ENCODE measurements around the gene ARHGAP5.
"Not testable (repeated sequence)": the region's sequence is repeated elsewhere in the genome, so short reads cannot be mapped to it uniquely, and the experiment has no call there.

Gene ARHGAP5

GRCh38 chr14:32109676-32110547 lies 32.8 kb downstream of the ARHGAP5 start:
- peaks cover 0 to 5% (median 2%) of the 10 kb centered on the region in 4 experiments for H3K36me3 ChIP-seq (ENCODE audit: control insufficient read depth in 4 of 4, insufficient read depth in 4 of 4, low read length in 3 of 4)
- H3K4me3 ChIP-seq (ENCODE audit: control insufficient read depth in 1 of 7, extremely low read depth in 1 of 7, insufficient read depth in 4 of 7, low read depth in 2 of 7, low read length in 6 of 7), result no peak overlapping the region
- no peaks in the 10 kb centered on the region for H3K27me3 ChIP-seq (replicated peaks in 2 of 5; ENCODE audit: control insufficient read depth in 4 of 5, insufficient read depth in 5 of 5, low read length in 4 of 5)
- H3K27ac ChIP-seq (ENCODE audit: insufficient read depth in 1 of 2, low read depth in 1 of 2, low read length in 2 of 2, poor library complexity in 1 of 2, severe bottlenecking in 2 of 2), result no peak overlapping the region
- WGBS (ENCODE audit: insufficient coverage), result 96% methylated on average over 3 of the region's 7 CpGs
- peaks cover 2 to 6% (median 4%) of the 10 kb centered on the region in 4 experiments for H3K4me1 ChIP-seq (ENCODE audit: control extremely low read depth in 1 of 4, control insufficient read depth in 4 of 4, insufficient read depth in 4 of 4, low read length in 3 of 4)
- ChIA-PET CTCF (interaction anchor here (0.7 to 1.5 kb wide), 5 partner anchors 11 to 144 kb away, joined by 3 read pairs; no protein-coding TSS in a partner anchor), POLR2A (no interaction called here)
- DNase-seq, result no peak
- no peaks in the 10 kb centered on the region for H3K9me3 ChIP-seq (ENCODE audit: control extremely low read depth in 1 of 5, control insufficient read depth in 4 of 5, insufficient read depth in 2 of 5, low read depth in 1 of 5, low read length in 4 of 5)

- ChIA-PET POLR2A (no interaction called here), CTCF (interaction anchor here (1.0 to 1.5 kb wide), 3 partner anchors 12 to 143 kb away, joined by 3 read pairs; no protein-coding TSS in a partner anchor)
- Histone ChIP-seq H3K27me3 (replicated peaks in 2 of 5; ENCODE audit: control insufficient read depth in 4 of 5, insufficient read depth in 5 of 5, low read length in 4 of 5) (no peaks in the 10 kb centered on the region), H3K9me3 (ENCODE audit: control extremely low read depth in 1 of 5, control insufficient read depth in 4 of 5, insufficient read depth in 2 of 5, low read depth in 1 of 5, low read length in 4 of 5) (no peaks in the 10 kb centered on the region), H3K27ac (ENCODE audit: insufficient read depth in 1 of 2, low read depth in 1 of 2, low read length in 2 of 2, poor library complexity in 1 of 2, severe bottlenecking in 2 of 2) (no peak overlapping the region), H3K36me3 (ENCODE audit: control insufficient read depth in 4 of 4, insufficient read depth in 4 of 4, low read length in 3 of 4) (peaks cover 0 to 4% (median 2%) of the 10 kb centered on the region in 4 experiments), H3K4me1 (ENCODE audit: control extremely low read depth in 1 of 4, control insufficient read depth in 4 of 4, insufficient read depth in 4 of 4, low read length in 3 of 4) (peaks cover 0 to 5% (median 2%) of the 10 kb centered on the region in 4 experiments), H3K4me3 (ENCODE audit: control insufficient read depth in 1 of 7, extremely low read depth in 1 of 7, insufficient read depth in 4 of 7, low read depth in 2 of 7, low read length in 6 of 7) (no peak overlapping the region)
- 100% methylated on average over 2 of the region's 2 CpGs for WGBS (ENCODE audit: insufficient coverage)
- DNase-seq, result no peak
These were observed 33.4 kb downstream of the ARHGAP5 start for GRCh38 chr14:32110548-32110896.

DNA sequence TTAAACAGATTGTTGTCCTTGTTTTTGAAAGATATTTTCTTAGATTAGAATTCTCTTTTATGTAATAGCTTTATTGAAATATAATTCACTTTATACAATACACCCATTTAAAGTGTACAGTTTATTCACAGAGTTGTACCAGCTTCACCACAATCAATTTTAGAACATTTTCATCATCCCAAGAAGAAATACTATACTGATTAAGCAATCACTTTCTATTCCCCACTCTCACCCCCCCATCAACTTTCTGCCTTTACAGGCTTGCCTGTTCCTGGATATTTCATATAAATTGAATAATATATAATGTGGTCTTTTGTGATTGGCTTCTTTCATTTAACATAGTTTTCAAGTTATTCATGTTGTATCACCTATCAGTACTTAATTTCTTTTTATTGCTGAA lies 44.4 kb downstream of the ARHGAP5 start:
- H3K4me1 ChIP-seq (ENCODE audit: control extremely low read depth in 1 of 4, control insufficient read depth in 4 of 4, insufficient read depth in 4 of 4, low read length in 3 of 4), result no peaks in the 10 kb centered on the region
- POLR2A ChIA-PET, result no interaction called here

GRCh38 chr14:32121948-32122347 lies 44.8 kb downstream of the ARHGAP5 start:
- WGBS (ENCODE audit: insufficient coverage), result no CpG with 5 or more reads among the region's 1 CpG
- POLR2A ChIA-PET, result no interaction called here
- CTCF ChIA-PET, result no interaction called here
- H3K4me1 ChIP-seq (ENCODE audit: control extremely low read depth in 1 of 4, control insufficient read depth in 4 of 4, insufficient read depth in 4 of 4, low read length in 3 of 4), result no peaks in the 10 kb centered on the region
- no peak for DNase-seq
- peaks cover 11 to 49% (median 17%) of the 10 kb centered on the region in 4 experiments for H3K36me3 ChIP-seq (ENCODE audit: control insufficient read depth in 4 of 4, insufficient read depth in 4 of 4, low read length in 3 of 4)
- peaks cover 0 to 10% (median 3%) of the 10 kb centered on the region in 5 experiments for H3K9me3 ChIP-seq (ENCODE audit: control extremely low read depth in 1 of 5, control insufficient read depth in 4 of 5, insufficient read depth in 2 of 5, low read depth in 1 of 5, low read length in 4 of 5)
- H3K27ac ChIP-seq (ENCODE audit: insufficient read depth in 1 of 2, low read depth in 1 of 2, low read length in 2 of 2, poor library complexity in 1 of 2, severe bottlenecking in 2 of 2), result no peak overlapping the region
- H3K4me3 ChIP-seq (ENCODE audit: control insufficient read depth in 1 of 7, extremely low read depth in 1 of 7, insufficient read depth in 4 of 7, low read depth in 2 of 7, low read length in 6 of 7), result no peak overlapping the region
- H3K27me3 ChIP-seq (replicated peaks in 2 of 5; ENCODE audit: control insufficient read depth in 4 of 5, insufficient read depth in 5 of 5, low read length in 4 of 5), result no peaks in the 10 kb centered on the region

More for the DNA sequence above, 44.4 kb downstream of the ARHGAP5 start:
- H3K4me3 ChIP-seq (ENCODE audit: control insufficient read depth in 1 of 7, extremely low read depth in 1 of 7, insufficient read depth in 4 of 7, low read depth in 2 of 7, low read length in 6 of 7), result no peak overlapping the region
- no peak overlapping the region for H3K27ac ChIP-seq (ENCODE audit: insufficient read depth in 1 of 2, low read depth in 1 of 2, low read length in 2 of 2, poor library complexity in 1 of 2, severe bottlenecking in 2 of 2)
- H3K27me3 ChIP-seq (replicated peaks in 2 of 5; ENCODE audit: control insufficient read depth in 4 of 5, insufficient read depth in 5 of 5, low read length in 4 of 5), result no peaks in the 10 kb centered on the region
- CTCF ChIA-PET, result no interaction called here
- peaks cover 11 to 45% (median 18%) of the 10 kb centered on the region in 4 experiments for H3K36me3 ChIP-seq (ENCODE audit: control insufficient read depth in 4 of 4, insufficient read depth in 4 of 4, low read length in 3 of 4)
- H3K9me3 ChIP-seq (ENCODE audit: control extremely low read depth in 1 of 5, control insufficient read depth in 4 of 5, insufficient read depth in 2 of 5, low read depth in 1 of 5, low read length in 4 of 5), result peaks cover 0 to 10% (median 3%) of the 10 kb centered on the region in 5 experiments
- DNase-seq, result no peak

- H3K4me3 ChIP-seq (ENCODE audit: control insufficient read depth in 1 of 7, extremely low read depth in 1 of 7, insufficient read depth in 4 of 7, low read depth in 2 of 7, low read length in 6 of 7); H3K4me1 ChIP-seq (ENCODE audit: control extremely low read depth in 1 of 4, control insufficient read depth in 4 of 4, insufficient read depth in 4 of 4, low read length in 3 of 4); DNase-seq; H3K27ac ChIP-seq (ENCODE audit: insufficient read depth in 1 of 2, low read depth in 1 of 2, low read length in 2 of 2, poor library complexity in 1 of 2, severe bottlenecking in 2 of 2); CTCF ChIA-PET; POLR2A ChIA-PET; H3K27me3 ChIP-seq (replicated peaks in 2 of 5; ENCODE audit: control insufficient read depth in 4 of 5, insufficient read depth in 5 of 5, low read length in 4 of 5): not testable (repeated sequence)
- Histone ChIP-seq H3K36me3 (ENCODE audit: control insufficient read depth in 4 of 4, insufficient read depth in 4 of 4, low read length in 3 of 4) (peaks cover 10 to 41% (median 13%) of the 10 kb centered on the region in 4 experiments), H3K9me3 (ENCODE audit: control extremely low read depth in 1 of 5, control insufficient read depth in 4 of 5, insufficient read depth in 2 of 5, low read depth in 1 of 5, low read length in 4 of 5) (peaks cover 3 to 15% (median 6%) of the 10 kb centered on the region in 5 experiments)
- 87% methylated on average over 3 of the region's 13 CpGs for whole genome bisulfite sequencing (ENCODE audit: insufficient coverage)
These were observed 50.0 kb downstream of the ARHGAP5 start for GRCh38 chr14:32126899-32127730.

DNA sequence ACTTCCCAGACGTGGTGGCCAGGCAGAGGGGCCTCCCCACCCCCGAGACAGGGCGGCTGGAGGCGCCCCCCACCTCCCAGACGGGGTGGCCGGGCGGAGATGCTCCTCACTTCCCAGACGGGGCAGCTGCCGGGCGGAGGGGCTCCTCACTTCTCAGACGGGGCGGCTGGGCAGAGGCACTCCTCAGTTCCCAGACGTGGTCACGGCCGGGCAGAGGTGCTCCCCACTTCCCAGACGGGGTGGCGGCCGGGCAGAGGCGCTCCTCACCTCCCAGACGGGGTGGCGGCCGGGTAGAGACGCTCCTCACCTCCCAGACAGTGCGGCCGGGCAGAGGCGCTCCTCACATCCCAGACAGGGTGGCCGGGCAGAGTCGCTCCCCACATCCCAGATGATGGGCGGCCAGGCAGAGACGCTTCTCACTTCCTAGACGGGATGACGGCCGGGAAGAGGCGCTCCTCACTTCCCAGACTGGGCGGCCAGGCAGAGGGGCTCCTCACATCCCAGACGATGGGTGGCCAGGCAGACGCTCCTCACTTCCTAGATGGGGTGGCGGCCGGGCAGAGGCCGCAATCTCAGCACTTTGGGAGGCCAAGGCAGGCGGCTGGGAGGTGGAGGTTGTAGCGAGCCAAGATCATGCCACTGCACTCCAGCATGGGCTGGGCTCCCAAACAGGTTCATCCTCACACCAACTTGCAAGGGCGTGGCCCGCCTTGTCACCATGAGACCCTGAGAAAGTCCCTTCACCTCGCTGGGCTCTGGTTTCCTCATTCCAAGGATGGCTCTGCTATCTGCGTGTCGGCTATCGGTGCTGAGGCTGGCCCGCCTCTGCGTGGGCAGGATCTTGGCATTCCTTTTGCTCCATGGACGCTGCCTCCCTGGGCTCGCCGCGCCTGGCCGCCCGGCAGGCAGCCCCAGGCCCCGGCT lies 50.9 kb downstream of the ARHGAP5 start:
- DNase-seq; CTCF ChIA-PET; POLR2A ChIA-PET; H3K4me1 ChIP-seq (ENCODE audit: control extremely low read depth in 1 of 4, control insufficient read depth in 4 of 4, insufficient read depth in 4 of 4, low read length in 3 of 4); H3K27me3 ChIP-seq (replicated peaks in 2 of 5; ENCODE audit: control insufficient read depth in 4 of 5, insufficient read depth in 5 of 5, low read length in 4 of 5); H3K4me3 ChIP-seq (ENCODE audit: control insufficient read depth in 1 of 7, extremely low read depth in 1 of 7, insufficient read depth in 4 of 7, low read depth in 2 of 7, low read length in 6 of 7); H3K27ac ChIP-seq (ENCODE audit: insufficient read depth in 1 of 2, low read depth in 1 of 2, low read length in 2 of 2, poor library complexity in 1 of 2, severe bottlenecking in 2 of 2): not testable (repeated sequence)
- H3K9me3 ChIP-seq (ENCODE audit: control extremely low read depth in 1 of 5, control insufficient read depth in 4 of 5, insufficient read depth in 2 of 5, low read depth in 1 of 5, low read length in 4 of 5), result peaks cover 3 to 15% (median 6%) of the 10 kb centered on the region in 5 experiments
- 99% methylated on average over 30 of the region's 57 CpGs for WGBS (ENCODE audit: insufficient coverage)
- peaks cover 9 to 38% (median 11%) of the 10 kb centered on the region in 4 experiments for H3K36me3 ChIP-seq (ENCODE audit: control insufficient read depth in 4 of 4, insufficient read depth in 4 of 4, low read length in 3 of 4)
